HEK293 (cell line): ENCODE measurements around the gene CHMP4B.

Source experiments
- CTCF ChIP-seq: fragments of 450-650 bp; formaldehyde crosslinking; IDR thresholded peaks from 2 replicates; pipeline ENCODE4 v1.5.1; 2016; ENCODE audit warnings: missing biosample characterization, missing genetic modification characterization
- PRDM10 ChIP-seq: fragments of 450-650 bp; formaldehyde crosslinking; IDR thresholded peaks from 2 replicates; pipeline ENCODE4 v1.5.1; 2016; ENCODE audit warnings: missing biosample characterization, missing genetic modification characterization
- TRIM28 ChIP-seq: IDR thresholded peaks from 2 replicates; pipeline ENCODE4 v1.6.1; 2011; ENCODE audit warnings: low read length, control low read depth, borderline replicate concordance
- TSHZ1 ChIP-seq: fragments of 450-650 bp; formaldehyde crosslinking; IDR thresholded peaks from 2 replicates; pipeline ENCODE4 v1.5.1; 2016; ENCODE audit warnings: missing biosample characterization, missing genetic modification characterization, borderline replicate concordance
- ZBTB7A ChIP-seq: fragments of 450-650 bp; formaldehyde crosslinking; IDR thresholded peaks from 2 replicates; pipeline ENCODE4 v1.5.1; 2016; ENCODE audit warnings: low read depth, missing biosample characterization, missing genetic modification characterization
- ZNF19 ChIP-seq: fragments of 450-650 bp; formaldehyde crosslinking; IDR thresholded peaks from 2 replicates; pipeline ENCODE4; 2016; ENCODE audit warnings: missing biosample characterization, missing genetic modification characterization, low read depth
- ZNF239 ChIP-seq: fragments of 450-650 bp; formaldehyde crosslinking; IDR thresholded peaks from 2 replicates; pipeline ENCODE4 v1.5.1; 2016; ENCODE audit warnings: missing biosample characterization, missing genetic modification characterization
- ZNF473 ChIP-seq: fragments of 450-650 bp; formaldehyde crosslinking; IDR thresholded peaks from 2 replicates; pipeline ENCODE4 v1.5.1; 2017; ENCODE audit warnings: missing biosample characterization, missing genetic modification characterization
- ZNF549 ChIP-seq: fragments of 450-650 bp; IDR thresholded peaks from 2 replicates; pipeline ENCODE4 v1.5.1; 2018; ENCODE audit warnings: missing biosample characterization, missing genetic modification characterization, mild to moderate bottlenecking, inconsistent platforms, moderate library complexity
- ZNF776 ChIP-seq: fragments of 450-650 bp; formaldehyde crosslinking; IDR thresholded peaks from 2 replicates; pipeline ENCODE4 v1.5.0; 2017; ENCODE audit warnings: missing biosample characterization, missing genetic modification characterization, borderline replicate concordance
- ZNF792 ChIP-seq: fragments of 450-650 bp; formaldehyde crosslinking; IDR thresholded peaks from 2 replicates; pipeline ENCODE4 v1.5.1; 2016; ENCODE audit warnings: missing biosample characterization, missing genetic modification characterization
- TF ChIP-seq, protein P1 (sequence below): fragments of 450-650 bp; formaldehyde crosslinking; IDR thresholded peaks from 2 replicates; pipeline ENCODE4 v1.5.1; 2016; ENCODE audit warnings: missing biosample characterization, missing genetic modification characterization
- TF ChIP-seq, protein P2 (sequence below): IDR thresholded peaks from 2 replicates; pipeline ENCODE4 v1.6.1; 2011; ENCODE audit warnings: mild to moderate bottlenecking, low read depth, low read length, borderline replicate concordance
- TF ChIP-seq, protein P3 (sequence below): sonication (generic); formaldehyde crosslinking; IDR thresholded peaks from 2 replicates; pipeline ENCODE4 v1.8.1; 2022; ENCODE audit warnings: mild to moderate bottlenecking, moderate library complexity, missing genetic modification reagents

GRCh38 chr20:33832103-33832804 is 21.1 kb downstream of the CHMP4B start:
- TF ChIP-seq ZNF473 (tag by site-specific recombination) (no peak), ZNF19 (tag by site-specific recombination) (no peak), ZNF776 (tag by site-specific recombination) (no peak), ZNF239 (tag by site-specific recombination) (no peak), ZBTB7A (tag by site-specific recombination) (no peak), CTCF (tag by site-specific recombination) (no peak), ZNF549 (tag by site-specific recombination) (no peak), TRIM28 (no peak), PRDM10 (tag by site-specific recombination) (no peak), TSHZ1 (tag by site-specific recombination) (no peak), ZNF792 (no peak)
- TF ChIP-seq, protein P1, sequence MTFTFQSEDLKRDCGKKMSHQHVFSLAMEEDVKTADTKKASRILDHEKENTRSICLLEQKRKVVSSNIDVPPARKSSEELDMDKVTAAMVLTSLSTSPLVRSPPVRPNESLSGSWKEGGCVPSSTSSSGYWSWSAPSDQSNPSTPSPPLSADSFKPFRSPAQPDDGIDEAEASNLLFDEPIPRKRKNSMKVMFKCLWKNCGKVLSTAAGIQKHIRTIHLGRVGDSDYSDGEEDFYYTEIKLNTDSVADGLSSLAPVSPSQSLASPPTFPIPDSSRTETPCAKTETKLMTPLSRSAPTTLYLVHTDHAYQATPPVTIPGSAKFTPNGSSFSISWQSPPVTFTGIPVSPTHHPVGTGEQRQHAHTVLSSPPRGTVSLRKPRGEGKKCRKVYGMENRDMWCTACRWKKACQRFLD (tag by site-specific recombination): no peak
- TF ChIP-seq, protein P2, sequence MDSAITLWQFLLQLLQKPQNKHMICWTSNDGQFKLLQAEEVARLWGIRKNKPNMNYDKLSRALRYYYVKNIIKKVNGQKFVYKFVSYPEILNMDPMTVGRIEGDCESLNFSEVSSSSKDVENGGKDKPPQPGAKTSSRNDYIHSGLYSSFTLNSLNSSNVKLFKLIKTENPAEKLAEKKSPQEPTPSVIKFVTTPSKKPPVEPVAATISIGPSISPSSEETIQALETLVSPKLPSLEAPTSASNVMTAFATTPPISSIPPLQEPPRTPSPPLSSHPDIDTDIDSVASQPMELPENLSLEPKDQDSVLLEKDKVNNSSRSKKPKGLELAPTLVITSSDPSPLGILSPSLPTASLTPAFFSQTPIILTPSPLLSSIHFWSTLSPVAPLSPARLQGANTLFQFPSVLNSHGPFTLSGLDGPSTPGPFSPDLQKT: no peak
- TF ChIP-seq, protein P3, sequence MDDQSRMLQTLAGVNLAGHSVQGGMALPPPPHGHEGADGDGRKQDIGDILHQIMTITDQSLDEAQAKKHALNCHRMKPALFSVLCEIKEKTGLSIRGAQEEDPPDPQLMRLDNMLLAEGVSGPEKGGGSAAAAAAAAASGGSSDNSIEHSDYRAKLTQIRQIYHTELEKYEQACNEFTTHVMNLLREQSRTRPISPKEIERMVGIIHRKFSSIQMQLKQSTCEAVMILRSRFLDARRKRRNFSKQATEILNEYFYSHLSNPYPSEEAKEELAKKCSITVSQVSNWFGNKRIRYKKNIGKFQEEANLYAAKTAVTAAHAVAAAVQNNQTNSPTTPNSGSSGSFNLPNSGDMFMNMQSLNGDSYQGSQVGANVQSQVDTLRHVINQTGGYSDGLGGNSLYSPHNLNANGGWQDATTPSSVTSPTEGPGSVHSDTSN (CRISPR knock-in tag): no peak
